Activated CD4-positive, alpha-beta T cell treated with anti-CD3 and anti-CD28 coated beads, Interleukin-2, amount 10 ng/mL, durations not matched to agents 24 days and 14 days (primary cell): ENCODE data around the gene PRX. TPM values are rescaled to one million over a fixed set of nuclear protein-coding genes. Genes with fewer than 3 reads are reported as not detected.
"Not testable (repeated sequence)": the region's sequence is repeated elsewhere in the genome, so short reads cannot be mapped to it uniquely, and the experiment has no call there.

Source experiments
- DNase-seq: peaks from one replicate; pipeline ENCODE4 v3.0.0; 2022
- H3K27ac Mint-ChIP-seq: one replicate; pipeline ENCODE4 v1.8.0; 2022; ENCODE audit warnings: mild to moderate bottlenecking, mixed read lengths
- H3K27me3 Mint-ChIP-seq: one replicate; pipeline ENCODE4 v1.8.0; 2022; ENCODE audit warnings: mixed read lengths
- H3K36me3 Mint-ChIP-seq: one replicate; pipeline ENCODE4 v1.8.0; 2022; ENCODE audit warnings: low read depth, mild to moderate bottlenecking, mixed read lengths
- H3K4me1 Mint-ChIP-seq: one replicate; pipeline ENCODE4 v1.8.0; 2021; ENCODE audit warnings: mixed read lengths
- H3K4me3 Mint-ChIP-seq: one replicate; pipeline ENCODE4 v1.8.0; 2022; ENCODE audit warnings: mild to moderate bottlenecking, moderate library complexity, mixed read lengths
- H3K9me3 Mint-ChIP-seq: one replicate; pipeline ENCODE4 v1.8.0; 2021; ENCODE audit warnings: mixed read lengths
- intact Hi-C: fragments of 100-400 bp; cut with micrococcal nuclease; formaldehyde crosslinking; loops from one replicate; pipeline ENCODE4 v1.15.1; 2023
- total RNA-seq: library from RNA; stranded (reverse); gene quantifications from 2 replicates; pipeline ENCODE4 v1.2.3, GENCODE V29; 2022

PRX gene
- total RNA-seq, 1 donor from 2014 or later, result 0.84 TPM

DNA sequence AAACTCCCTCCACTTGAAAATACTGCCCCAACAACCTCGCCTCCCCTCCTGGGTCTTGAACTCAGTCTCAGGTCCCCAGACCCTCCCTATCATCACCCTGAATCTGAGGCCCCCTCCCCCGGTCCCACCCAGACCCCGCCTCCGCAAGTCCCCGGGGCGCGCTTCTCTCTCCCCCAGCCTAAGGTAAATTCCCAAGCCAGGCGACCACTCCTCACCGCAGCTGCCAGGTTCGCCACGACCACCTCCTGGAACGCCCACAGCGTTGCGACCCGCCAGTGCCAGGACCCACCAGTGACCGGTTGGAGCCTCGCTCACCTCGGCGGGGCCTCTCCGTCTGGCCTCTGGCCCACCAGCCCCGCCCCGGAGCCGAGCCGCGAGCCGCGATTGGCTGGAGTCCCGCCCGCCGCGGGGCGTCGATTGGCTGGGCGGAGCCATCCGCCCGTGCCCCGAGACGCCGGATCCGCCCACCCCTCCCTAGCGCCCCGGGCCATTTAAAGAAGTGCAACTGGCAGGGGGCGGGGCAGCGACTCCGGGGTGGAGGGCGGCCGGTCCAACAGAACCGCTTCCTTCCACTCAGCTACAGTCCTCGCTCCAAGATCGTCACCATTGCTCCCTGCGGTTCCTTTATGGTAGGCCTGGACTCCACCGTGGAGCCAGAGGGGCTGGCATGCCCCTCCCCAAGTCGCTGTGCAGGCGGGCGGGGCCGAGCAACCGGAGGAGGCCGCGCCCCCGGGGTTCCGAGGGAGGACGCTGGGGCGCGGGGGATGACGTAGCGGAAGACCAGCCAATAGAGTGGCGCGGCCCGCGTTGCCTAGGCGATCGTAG is 31.0 kb upstream of the PRX start, which contains the start of gene SERTAD3:
TSS of gene SERTAD3 (minus strand) at position 336 of the 825 bp plus-strand sequence. CDS start 2,255 bp downstream, outside the sequence.
- peak within 1 kb of the TSS; percentile 96 for H3K27ac Mint-ChIP-seq
- peaks cover 12% of the 10 kb centered on the region for H3K36me3 Mint-ChIP-seq
- no peaks in the 10 kb centered on the region for H3K27me3 Mint-ChIP-seq
- H3K9me3 Mint-ChIP-seq, result no peaks in the 10 kb centered on the region
- peak within 1 kb of the TSS; percentile 98 for H3K4me3 Mint-ChIP-seq
- intact Hi-C loops, result loop anchor here (1.0 to 5.0 kb wide), 10 partner anchors 11 to 472 kb away; partner anchors contain the start of genes ACTMAP, AKT2, BLVRB and C19orf47
- peaks cover 14% of the 10 kb centered on the region for H3K4me1 Mint-ChIP-seq
- peak; percentile 99 for DNase-seq

DNA sequence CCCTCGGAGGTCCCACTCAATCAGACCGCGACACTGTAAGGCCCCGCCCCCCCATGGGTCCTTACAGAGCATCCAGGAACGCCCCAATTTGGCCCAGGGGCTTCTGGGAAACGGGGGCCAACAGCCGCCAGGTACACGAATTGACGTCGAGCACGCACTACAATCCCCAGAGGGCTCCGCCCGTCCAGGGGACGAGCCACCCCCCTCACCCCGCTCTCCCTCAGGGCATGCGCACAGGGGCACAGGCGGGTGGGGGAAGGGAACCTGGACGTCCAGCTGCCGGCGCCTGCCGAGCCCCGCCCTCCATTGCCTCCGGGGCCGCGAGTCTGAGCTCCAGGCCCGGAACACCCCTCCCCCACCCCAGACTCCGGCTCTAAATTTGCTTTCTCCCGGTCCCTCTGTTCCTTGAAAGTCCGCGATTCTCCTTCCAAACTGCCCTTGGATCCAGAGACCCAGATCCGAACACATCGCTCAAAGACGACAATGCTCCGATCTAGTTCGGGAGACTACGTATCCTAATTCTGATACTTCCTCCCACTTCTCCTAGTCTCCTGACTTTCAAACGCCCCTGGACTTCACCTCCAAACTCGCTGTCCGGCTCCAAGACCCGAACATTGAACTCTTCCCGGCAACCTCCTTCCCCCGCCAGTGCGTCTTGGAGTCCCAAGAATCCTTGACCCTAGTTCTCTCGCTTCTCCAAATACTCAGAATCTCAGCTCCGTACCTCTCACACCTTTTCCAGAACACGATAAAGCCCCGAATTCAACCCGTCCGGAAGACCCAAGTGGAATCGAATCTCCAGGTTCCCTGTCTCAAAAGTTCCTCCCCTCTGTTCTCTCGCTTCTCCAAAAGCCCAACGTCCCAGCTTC is 30.2 kb upstream of the PRX start:
- no peaks in the 10 kb centered on the region for H3K27me3 Mint-ChIP-seq
- intact Hi-C loops, result loop anchor here (1.0 to 5.0 kb wide), 7 partner anchors 10 to 471 kb away; partner anchors contain the start of genes ACTMAP, C19orf47, COQ8B and PLD3

DNA sequence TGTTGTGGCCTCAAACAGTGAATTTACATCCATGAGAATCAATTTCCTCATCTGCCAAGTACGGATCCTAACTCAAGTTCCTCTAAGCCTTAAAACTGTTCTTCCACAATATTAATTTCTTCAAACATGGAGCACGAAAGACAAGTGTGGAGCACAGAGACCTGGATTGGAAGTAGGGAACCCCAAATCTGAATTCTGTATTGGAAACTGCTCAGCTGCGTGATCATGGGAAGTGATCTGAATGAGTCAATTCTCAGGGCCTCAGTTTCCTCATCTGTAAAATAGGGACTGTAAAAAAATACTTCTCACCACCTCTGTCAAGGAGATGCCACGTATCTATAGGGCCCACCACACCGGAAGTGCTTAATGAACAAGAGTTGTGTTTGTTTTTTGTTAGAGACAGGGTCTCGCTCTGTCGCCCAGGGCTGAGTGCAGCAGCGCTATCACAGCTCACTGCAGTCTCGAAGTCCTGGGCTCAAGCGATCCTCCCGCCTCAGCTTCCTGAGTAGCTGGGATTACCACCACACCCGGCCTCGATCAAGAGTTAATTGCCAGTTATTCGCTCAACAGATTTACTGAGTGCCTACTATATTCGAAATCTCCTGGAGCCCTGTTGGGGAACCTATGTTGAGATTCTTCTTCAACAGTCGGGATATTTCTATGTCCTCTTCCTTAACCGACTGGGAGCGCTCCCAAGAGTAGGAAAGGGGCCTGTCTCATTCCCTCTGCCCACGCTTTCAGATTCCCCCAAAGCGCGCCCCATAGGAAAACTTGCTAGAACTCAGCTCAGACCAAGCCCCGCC is 29.4 kb upstream of the PRX start:
- Mint-ChIP-seq H3K36me3 (peaks cover 12% of the 10 kb centered on the region), H3K27me3 (no peaks in the 10 kb centered on the region), H3K4me3 (peak overlapping the region; percentile 98), H3K27ac (peak overlapping the region; percentile 92), H3K4me1 (peaks cover 14% of the 10 kb centered on the region), H3K9me3 (no peaks in the 10 kb centered on the region)
- intact Hi-C loops, result loop anchor here (1.0 to 5.0 kb wide), 7 partner anchors 9 to 470 kb away; partner anchors contain the start of genes ACTMAP, C19orf47, COQ8B and PLD3
- no peak for DNase-seq

More for the DNA sequence above, 30.2 kb upstream of the PRX start:
- Mint-ChIP-seq H3K9me3 (no peaks in the 10 kb centered on the region), H3K27ac (peak overlapping the region; percentile 96), H3K4me1 (peaks cover 14% of the 10 kb centered on the region), H3K36me3 (peaks cover 12% of the 10 kb centered on the region), H3K4me3 (peak overlapping the region; percentile 98)
- peak; percentile 100 for DNase-seq

DNA sequence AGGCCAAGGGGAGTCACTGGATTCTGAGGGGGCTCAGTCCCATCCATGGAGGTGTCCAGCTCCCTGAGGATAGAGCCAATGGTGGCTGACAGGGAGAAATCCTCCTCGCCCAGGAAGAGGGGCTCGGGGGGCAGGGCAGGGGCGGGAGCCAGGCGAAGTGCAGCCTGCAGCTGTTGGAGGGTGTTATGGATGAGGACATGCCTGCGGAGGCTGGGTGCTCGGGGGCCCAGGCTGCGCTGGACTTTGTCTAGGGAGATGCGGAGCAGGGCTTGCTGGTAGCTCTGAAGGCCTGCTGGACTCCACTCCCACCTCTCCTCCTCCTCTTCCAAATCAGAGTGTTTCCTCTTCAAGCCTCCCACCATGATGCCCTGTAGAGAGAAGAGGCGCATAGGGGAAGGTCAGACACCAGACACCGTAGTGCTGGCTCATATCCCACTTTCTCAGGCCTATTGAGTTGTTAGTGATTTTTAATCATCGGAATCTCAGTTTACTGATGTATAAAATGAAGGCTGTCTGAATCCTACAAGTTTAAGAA is 28.6 kb upstream of the PRX start:
- H3K9me3 Mint-ChIP-seq, result no peaks in the 10 kb centered on the region
- peak overlapping the region; percentile 98 for H3K4me3 Mint-ChIP-seq
- intact Hi-C loops, result loop anchor here (2.0 to 5.0 kb wide), 3 partner anchors 93 to 469 kb away; partner anchors contain the start of genes ACTMAP, C19orf47, PLD3 and PSMC4
- H3K27me3 Mint-ChIP-seq, result no peaks in the 10 kb centered on the region
- peaks cover 14% of the 10 kb centered on the region for H3K4me1 Mint-ChIP-seq
- no peak for DNase-seq
- H3K36me3 Mint-ChIP-seq, result peaks cover 12% of the 10 kb centered on the region
- H3K27ac Mint-ChIP-seq, result no peak overlapping the region

DNA sequence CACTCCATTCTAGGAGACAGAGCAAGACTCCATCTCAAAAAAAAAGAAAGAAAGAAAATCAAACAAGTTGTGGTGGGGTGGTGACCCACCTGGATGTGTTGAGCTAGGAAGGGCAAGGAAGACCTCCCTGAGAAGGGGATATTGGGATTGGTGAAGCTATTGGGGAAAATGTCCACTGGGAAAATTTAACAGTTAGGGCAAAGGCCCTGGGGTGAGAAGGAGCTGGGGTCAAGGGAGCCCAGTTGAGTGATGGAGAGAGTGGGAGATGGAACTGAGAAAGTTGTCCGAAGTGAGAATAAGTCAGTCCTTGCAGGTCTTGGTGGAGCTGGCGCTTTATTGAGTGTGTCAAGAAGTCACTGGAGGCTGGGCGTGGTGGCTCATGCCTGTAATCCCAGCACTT is 25.1 kb upstream of the PRX start:
- no peak for DNase-seq
- H3K27ac Mint-ChIP-seq, result no peak overlapping the region
- H3K27me3 Mint-ChIP-seq, result no peaks in the 10 kb centered on the region
- peaks cover 11% of the 10 kb centered on the region for H3K36me3 Mint-ChIP-seq
- no peak overlapping the region for H3K4me3 Mint-ChIP-seq
- no peaks in the 10 kb centered on the region for H3K9me3 Mint-ChIP-seq
- peaks cover 15% of the 10 kb centered on the region for H3K4me1 Mint-ChIP-seq
- intact Hi-C loops, result no loop called here

DNA sequence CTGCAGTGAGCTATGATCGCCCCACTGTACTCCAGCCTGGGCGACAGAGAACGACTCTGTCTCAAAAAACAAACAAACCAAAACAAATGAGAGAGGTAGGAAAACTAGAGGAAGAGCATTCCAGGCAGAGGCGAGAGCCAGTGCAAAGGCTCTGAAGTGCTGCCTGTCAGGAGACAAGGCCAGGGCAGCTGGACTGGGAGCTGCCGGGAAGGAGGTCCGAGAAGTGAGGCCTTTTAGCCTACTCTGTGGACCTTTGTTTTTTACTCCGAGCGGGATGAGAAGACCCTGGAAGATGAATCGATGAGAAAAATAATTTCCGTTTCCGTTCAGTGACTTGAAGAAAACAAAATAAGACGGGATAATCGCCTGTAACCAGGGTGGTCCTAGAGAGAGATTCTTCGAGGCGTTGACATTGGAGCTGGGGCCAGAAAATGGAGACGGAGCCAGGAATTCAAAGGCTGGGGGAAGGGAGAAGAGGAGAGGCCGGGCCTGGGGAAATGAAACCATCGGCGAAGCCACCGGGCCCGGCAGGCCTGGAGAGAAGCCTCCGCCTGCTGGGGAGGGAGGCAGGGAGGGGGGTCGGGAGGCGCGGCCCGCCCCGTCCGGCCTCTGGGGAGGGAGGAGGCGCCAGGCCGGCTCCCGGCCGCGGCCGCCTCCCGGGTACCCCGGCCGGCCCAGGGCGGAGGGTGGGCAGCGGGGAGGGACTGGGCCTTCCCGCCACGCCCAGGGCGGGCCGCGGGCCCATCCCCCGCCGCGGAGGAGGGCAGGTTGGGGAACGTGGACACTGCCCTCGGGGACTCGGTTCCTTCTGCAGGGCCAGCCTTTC is 20.4 kb upstream of the PRX start:
- Mint-ChIP-seq H3K9me3 (no peaks in the 10 kb centered on the region), H3K36me3 (no peaks in the 10 kb centered on the region), H3K27ac (peak overlapping the region; percentile 99), H3K4me3 (peak overlapping the region; percentile 89), H3K27me3 (no peaks in the 10 kb centered on the region), H3K4me1 (peaks cover 9% of the 10 kb centered on the region)
- peak; percentile 89 for DNase-seq
- intact Hi-C loops, result loop anchor here (1.0 kb wide), 2 partner anchors 8 to 10 kb away; partner anchors contain the start of gene SERTAD1

DNA sequence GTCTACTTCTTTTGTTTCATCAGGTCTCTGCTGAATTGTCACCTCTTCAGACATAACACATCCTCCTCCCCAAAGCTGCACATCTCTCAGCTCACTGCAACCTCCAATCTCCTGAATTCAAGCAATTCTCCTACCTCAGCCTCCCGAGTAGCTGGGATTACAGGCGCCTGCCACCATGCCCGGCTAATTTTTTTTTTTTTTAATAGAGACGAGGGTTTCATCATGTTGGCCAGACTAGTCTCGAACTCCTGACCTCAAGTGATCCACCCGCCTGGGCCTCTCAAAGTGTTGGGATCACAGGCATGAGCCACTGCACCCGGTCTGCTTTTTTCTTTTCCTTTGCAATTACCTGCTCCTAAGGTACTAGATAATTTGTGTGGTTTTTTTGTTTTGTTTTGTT is 19.6 kb upstream of the PRX start:
- not testable (repeated sequence) for H3K9me3 Mint-ChIP-seq, H3K36me3 Mint-ChIP-seq, H3K4me1 Mint-ChIP-seq, H3K27me3 Mint-ChIP-seq, DNase-seq
- peak overlapping the region; percentile 99 for H3K27ac Mint-ChIP-seq
- intact Hi-C loops, result loop anchor here (1.0 kb wide), 2 partner anchors 7 to 11 kb away; partner anchors contain the start of gene SERTAD1
- H3K4me3 Mint-ChIP-seq, result peak overlapping the region; percentile 89

DNA sequence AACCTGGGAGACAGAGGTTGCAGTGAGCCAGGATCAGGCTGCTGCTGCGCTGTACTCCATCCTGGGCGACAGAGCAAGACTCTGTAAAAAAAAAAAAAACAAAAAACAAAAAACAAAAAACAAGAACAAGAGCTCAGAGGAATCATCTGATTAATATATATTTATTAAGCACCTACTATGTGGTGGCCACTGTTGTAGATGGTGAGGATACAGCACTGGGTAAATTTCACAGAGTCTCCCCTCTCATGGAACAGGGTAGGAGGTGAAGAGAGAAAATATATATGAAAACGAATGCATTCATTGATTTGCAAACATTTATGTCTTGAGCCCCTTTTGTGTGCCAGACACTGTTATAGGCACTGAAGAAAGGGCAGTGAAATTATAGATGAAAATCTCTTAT is 18.5 kb upstream of the PRX start:
- Mint-ChIP-seq H3K36me3 (no peaks in the 10 kb centered on the region), H3K27me3 (peaks cover 3% of the 10 kb centered on the region), H3K4me3 (peak overlapping the region; percentile 21), H3K9me3 (no peaks in the 10 kb centered on the region), H3K27ac (no peak overlapping the region), H3K4me1 (peaks cover 9% of the 10 kb centered on the region)
- intact Hi-C loops, result no loop called here
- no peak for DNase-seq

DNA sequence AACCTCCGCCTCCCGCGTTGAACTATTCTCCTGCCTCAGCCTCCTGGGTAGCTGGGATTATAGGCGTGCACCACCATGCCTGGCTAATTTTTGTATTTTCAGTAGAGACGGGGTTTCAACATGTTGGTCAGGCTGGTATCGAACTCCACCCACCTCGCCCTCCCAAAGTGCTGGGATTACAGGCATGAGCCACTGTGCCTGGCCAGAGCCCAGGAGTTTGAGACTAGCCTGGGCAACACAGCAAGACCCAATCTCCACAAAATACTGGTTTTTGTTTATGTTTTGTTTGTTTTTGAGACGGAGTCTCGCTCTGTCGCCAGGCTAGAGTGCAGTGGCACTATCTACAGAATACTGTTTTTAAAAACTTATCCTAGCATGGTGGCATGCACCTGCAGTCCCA is 17.1 kb upstream of the PRX start:
- H3K4me3 Mint-ChIP-seq, H3K27me3 Mint-ChIP-seq, intact Hi-C loops, DNase-seq, H3K36me3 Mint-ChIP-seq, H3K9me3 Mint-ChIP-seq, H3K27ac Mint-ChIP-seq: not testable (repeated sequence)
- peaks cover 17% of the 10 kb centered on the region for H3K4me1 Mint-ChIP-seq

DNA sequence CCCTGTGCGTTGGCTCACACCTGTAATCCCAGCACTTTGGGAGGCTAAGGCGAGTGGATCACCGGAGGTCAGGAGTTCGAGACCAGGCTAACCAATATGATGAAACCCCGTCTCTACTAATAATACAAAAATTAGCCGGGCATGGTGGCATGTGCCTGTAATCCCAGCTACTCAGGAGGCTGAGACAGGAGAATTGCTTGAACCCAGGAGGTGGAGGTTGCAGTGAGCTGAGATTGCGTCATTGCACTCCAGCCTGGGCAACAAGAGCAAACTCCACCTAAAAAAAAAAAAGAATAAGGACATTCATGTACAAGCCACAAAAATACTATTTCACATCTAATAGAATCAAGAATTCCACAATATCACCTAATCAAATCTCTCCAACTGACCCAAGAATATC is 15.0 kb upstream of the PRX start:
- intact Hi-C loops, result loop anchor here (10.0 kb wide), 1 partner anchor 837 kb away; the partner anchor contains the start of gene HNRNPUL1
- H3K4me1 Mint-ChIP-seq, result peaks cover 20% of the 10 kb centered on the region
- DNase-seq, H3K27ac Mint-ChIP-seq, H3K36me3 Mint-ChIP-seq, H3K9me3 Mint-ChIP-seq, H3K27me3 Mint-ChIP-seq, H3K4me3 Mint-ChIP-seq: not testable (repeated sequence)

DNA sequence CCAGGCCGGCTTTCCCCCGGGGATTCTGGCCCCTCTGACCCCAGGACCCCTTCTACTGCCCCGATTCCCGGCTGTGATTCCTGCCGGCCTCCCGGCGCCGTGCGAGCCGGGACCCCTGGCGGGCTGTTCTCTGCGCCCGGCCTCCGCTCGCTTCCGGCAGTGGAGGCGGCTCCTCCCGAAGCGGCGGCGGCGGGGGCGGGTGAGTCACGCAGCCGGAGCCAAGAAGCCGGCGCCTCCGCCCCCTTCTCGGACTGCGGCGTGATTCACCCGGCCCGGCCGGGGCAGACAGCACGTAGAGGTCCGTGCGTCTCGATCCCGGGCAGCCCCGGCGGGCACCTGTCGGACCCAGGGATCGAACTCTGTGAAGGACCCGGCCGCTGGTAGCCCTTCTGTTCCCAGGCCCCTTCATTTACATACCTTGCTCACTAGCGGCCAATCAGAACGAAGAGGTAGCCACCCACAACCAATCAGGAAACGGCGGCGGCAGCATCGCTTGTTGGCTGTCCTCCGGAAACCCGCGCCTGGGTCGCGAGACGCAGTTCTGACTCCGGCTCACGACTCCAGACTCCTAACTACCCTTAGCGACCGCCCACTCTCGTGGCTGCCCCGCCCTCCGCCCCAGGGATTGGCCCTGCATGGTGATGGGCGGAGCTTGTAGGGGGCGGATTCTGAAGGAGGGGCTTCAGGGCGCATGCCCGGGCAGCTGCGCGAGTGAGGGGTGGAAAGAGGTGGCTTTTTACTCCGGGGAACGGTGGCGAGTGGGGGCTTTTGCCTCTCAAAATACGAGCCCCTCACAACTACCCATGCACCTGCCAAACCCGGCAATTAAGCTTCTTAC is 12.5 kb upstream of the PRX start, which contains the start of gene SERTAD1:
TSS of gene SERTAD1 (minus strand) at position 543 of the 838 bp plus-strand sequence. CDS start 2,446 bp downstream, outside the sequence.
- H3K27me3 Mint-ChIP-seq, result peaks cover 5% of the 10 kb centered on the region
- peaks cover 26% of the 10 kb centered on the region for H3K4me1 Mint-ChIP-seq
- intact Hi-C loops, result loop anchor here (1.0 to 10.0 kb wide), 4 partner anchors 8 to 839 kb away; partner anchors contain the start of genes AKT2 and HNRNPUL1
- peak within 1 kb of the TSS; percentile 91 for H3K27ac Mint-ChIP-seq
- peaks cover 17% of the 10 kb centered on the region for H3K36me3 Mint-ChIP-seq
- no peaks in the 10 kb centered on the region for H3K9me3 Mint-ChIP-seq
- H3K4me3 Mint-ChIP-seq, result peak within 1 kb of the TSS; percentile 92
- DNase-seq, result peak; percentile 100
